C4-2B (cell line): ENCODE results near the gene ADGRB3.
"Not testable (repeated sequence)": the region's sequence is repeated elsewhere in the genome, so short reads cannot be mapped to it uniquely, and the experiment has no call there.

Experiments
- H3K27ac ChIP-seq: fragments of 450-650 bp; 2 replicates; pipeline ENCODE4 v1.5.1; 2017
- ZFX ChIP-seq: fragments of 450-650 bp; IDR thresholded peaks from 2 replicates; pipeline ENCODE4 v1.6.1; 2017
- TF ChIP-seq, protein P1 (sequence below): fragments of 450-650 bp; conservative IDR thresholded peaks from 2 replicates; pipeline ENCODE4 v1.5.1; 2017; ENCODE audit warnings: mild to moderate bottlenecking

The ADGRB3 gene

GRCh38 chr6:68655028-68655427 lies 19.9 kb downstream of the ADGRB3 start:
- H3K27ac ChIP-seq = no peak overlapping the region
- TF ChIP-seq, protein P1, sequence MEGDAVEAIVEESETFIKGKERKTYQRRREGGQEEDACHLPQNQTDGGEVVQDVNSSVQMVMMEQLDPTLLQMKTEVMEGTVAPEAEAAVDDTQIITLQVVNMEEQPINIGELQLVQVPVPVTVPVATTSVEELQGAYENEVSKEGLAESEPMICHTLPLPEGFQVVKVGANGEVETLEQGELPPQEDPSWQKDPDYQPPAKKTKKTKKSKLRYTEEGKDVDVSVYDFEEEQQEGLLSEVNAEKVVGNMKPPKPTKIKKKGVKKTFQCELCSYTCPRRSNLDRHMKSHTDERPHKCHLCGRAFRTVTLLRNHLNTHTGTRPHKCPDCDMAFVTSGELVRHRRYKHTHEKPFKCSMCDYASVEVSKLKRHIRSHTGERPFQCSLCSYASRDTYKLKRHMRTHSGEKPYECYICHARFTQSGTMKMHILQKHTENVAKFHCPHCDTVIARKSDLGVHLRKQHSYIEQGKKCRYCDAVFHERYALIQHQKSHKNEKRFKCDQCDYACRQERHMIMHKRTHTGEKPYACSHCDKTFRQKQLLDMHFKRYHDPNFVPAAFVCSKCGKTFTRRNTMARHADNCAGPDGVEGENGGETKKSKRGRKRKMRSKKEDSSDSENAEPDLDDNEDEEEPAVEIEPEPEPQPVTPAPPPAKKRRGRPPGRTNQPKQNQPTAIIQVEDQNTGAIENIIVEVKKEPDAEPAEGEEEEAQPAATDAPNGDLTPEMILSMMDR = no peak

DNA sequence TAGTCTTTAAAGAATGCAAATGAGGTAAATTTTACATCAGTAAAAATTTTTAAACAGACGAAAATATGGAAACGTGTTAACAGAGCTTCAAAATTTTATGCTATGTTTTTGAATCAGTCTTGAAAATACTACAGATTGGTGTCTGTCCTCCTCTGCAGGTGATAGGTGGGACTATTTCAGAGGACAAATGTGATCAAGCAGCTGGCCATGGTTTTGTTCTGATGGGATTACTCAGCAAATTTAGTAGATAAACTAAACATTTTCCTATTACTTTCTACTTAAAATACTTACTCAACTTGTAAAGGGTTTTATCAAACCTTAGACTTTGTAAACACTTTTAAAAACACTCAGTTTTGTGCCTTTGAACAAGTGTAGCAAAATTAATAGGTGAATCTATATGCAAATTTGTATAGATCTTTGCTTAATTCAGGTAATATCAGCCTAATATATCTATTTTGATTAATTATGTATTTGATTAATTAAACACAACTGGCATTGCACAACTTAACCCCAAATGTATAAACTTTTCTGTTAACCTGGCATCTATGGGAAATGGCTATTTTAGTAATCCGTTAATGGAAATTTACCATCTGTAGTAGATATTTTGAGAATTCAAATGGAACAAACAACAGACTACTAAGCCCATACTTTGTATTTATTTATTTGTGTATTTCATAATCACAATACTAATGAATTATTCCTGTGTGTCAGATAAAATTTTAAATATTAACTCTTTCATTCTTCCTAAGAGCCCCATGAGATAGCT lies 22.5 kb downstream of the ADGRB3 start:
- H3K27ac ChIP-seq = no peak overlapping the region
- TF ChIP-seq, protein P1 = no peak
- TF ChIP-seq ZFX = no peak

DNA sequence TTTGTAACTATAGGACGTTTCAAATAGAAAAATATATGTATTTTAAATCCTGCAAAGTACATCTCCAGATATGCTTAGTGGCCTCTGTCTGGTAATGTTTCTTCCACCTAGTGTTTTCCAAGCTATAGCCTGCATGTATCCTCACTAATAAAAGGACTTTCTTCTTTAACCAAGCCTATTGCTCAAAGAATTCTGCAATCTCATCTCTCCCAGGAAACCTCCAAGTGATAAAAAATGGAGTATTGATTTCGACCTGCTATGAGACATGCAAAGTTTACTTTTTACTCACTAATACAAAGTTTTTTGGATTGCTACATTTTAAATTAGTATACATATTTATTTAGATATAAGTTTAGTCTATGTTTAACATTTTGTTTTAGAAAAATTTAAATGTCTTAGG lies 23.3 kb downstream of the ADGRB3 start:
- no peak overlapping the region for H3K27ac ChIP-seq
- TF ChIP-seq, protein P1 = no peak

GRCh38 chr6:68673255-68673654 lies 38.2 kb downstream of the ADGRB3 start:
- H3K27ac ChIP-seq = no peak overlapping the region
- no peak for TF ChIP-seq ZFX
- TF ChIP-seq, protein P1 = no peak

DNA sequence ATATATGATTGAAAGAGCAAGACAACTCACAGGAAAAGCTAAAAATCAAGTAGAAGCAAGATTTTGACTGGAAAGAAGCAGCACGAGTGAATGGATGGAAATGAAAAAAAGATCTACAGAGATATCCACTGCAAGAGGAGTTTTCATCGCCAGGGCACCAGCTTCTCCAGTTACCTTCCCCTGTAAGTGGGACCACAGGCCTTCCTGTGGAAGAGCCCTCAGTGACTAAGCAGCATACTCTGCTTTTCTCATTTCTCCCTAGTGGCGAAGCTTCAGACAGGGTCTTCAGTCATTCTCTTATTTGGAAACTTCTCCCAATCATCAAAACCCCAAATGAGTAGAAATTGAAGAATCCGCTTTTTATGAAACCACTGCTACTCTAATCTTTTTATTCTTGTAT lies 40.5 kb downstream of the ADGRB3 start:
- no peak for TF ChIP-seq ZFX
- TF ChIP-seq, protein P1 = no peak
- H3K27ac ChIP-seq = no peak overlapping the region

DNA sequence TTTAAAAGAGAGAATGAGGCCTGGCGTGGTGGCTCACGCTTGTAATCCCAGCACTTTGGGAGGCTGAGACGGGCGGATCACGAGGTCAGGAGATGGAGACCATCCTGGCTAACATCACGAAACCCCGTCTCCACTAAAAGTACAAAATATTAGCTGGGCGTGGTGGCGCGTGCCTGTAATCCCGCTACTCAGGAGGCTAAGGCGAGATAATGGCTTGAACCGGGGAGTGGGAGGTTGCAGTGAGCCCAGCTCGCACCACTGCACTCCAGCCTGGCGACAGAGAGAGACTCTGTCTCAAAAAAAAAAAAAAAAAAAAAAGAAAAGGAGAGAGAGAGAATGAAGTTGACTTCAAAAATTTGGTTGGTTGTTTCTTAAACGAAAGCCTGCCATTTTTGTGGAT lies 41.0 kb downstream of the ADGRB3 start:
- not testable (repeated sequence) for H3K27ac ChIP-seq

DNA sequence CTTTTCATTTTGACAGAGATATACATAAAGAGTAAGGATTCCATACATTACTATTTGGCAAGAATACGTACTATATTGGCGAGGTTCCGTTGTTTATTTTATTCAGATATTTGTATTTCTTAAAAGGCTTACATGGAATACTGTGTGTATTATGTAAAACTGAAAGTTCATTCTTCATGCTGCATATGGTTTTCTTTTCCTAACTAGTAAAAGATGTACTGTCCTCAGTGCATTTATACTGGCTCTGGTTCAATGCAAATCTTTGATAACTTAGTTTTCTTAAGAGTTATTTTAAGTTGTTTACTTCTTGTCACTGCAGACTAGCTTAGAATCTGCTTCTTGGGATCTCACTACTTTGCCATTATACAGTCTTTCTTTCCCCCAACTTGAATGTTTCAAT lies 42.0 kb downstream of the ADGRB3 start:
- H3K27ac ChIP-seq = no peak overlapping the region
- TF ChIP-seq ZFX = no peak
- TF ChIP-seq, protein P1 = no peak

DNA sequence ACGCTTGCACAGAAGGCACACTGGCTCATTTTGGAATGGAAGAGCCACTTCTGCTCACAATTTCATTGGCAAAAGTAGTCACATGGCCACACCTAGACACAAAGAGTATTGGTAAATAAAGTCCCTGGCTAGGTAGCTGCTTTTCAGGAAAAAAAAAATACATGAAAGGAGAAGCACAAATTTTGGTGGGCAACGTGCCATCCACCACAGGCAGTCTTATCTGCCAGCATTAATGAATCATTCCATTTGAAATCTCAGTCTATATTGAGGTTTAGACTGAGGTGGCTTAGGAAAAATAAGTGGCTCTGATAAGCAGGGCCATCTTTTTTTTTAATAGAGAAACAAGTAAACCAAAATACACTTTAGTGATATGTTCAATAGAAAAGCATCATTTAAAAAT lies 44.3 kb downstream of the ADGRB3 start:
- TF ChIP-seq, protein P1 = no peak
- TF ChIP-seq ZFX = no peak

More for the DNA sequence above, 44.3 kb downstream of the ADGRB3 start:
- no peak overlapping the region for H3K27ac ChIP-seq
